ENCODE results near the gene NPAS3.

The NPAS3 gene

DNA sequence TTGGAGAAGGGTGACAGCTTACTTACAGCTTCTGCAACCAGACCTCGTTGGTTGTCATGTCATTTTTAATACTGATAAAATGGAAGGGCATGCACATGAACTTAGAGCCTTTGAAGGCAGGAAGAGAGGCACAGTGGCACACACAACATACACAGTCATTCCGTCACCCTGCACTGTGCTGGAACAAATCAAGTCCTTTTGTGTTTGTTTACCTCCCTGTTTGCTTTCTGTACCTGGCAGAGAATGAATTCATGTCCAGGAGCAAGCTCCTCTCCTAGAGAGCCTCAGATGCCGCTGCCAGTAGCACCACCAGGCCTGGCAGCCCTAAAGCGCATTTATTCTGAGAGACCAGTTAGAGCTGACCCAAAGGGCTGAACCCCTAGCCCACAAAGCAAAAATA lies 551.9 kb downstream of the NPAS3 start:
- DNase-seq, result no peak

DNA sequence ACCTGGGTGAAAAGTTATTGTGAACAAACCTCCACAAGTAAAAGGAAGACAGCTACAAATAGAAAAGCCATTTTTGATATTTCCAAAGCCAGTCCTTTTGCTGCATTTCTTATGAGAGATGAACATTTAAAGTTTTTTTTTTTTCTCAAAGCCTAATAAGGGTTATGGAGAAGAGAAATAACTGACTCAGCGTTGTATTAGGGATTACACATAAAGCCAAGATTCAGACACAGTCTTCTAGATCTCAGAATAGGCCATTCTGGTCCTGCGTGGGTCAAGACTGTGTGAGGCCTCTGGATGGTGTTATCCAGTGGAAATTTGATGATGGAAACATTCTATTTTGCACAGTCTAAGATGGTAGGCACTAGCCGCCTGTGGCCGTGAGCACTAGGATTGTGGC lies 552.4 kb downstream of the NPAS3 start:
- no peak for DNase-seq

GRCh38 chr14:33492491-33492890 lies 553.8 kb downstream of the NPAS3 start:
- no peak for DNase-seq

- DNase-seq, result no peak
Measured at GRCh38 chr14:33493266-33493665, 554.6 kb downstream of the NPAS3 start.

DNA sequence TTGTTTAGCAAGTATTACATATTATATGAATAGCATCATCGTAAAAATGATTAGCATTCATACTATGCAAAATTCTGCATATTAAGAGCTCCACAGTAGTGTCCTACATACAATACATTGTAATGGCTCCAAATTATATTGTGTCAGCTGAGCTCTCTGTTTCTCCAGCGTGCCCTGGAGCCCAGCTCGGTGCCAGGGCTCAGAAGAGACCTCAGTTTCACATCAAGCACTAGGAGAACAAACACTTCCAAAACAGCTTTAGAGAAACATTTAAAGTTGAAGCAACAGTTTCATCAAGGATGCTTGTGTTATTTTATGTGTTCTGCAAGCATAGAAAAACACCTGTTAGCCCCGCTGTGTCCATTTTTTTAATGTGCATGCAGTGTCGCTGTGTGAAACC lies 555.3 kb downstream of the NPAS3 start:
- DNase-seq, result no peak

GRCh38 chr14:33499687-33500086 lies 561.0 kb downstream of the NPAS3 start:
- no peak for DNase-seq

- DNase-seq, result no peak
Measured at GRCh38 chr14:33504246-33505099, 565.8 kb downstream of the NPAS3 start.

- no peak for DNase-seq
Measured at GRCh38 chr14:33505266-33505962, 566.7 kb downstream of the NPAS3 start.

DNA sequence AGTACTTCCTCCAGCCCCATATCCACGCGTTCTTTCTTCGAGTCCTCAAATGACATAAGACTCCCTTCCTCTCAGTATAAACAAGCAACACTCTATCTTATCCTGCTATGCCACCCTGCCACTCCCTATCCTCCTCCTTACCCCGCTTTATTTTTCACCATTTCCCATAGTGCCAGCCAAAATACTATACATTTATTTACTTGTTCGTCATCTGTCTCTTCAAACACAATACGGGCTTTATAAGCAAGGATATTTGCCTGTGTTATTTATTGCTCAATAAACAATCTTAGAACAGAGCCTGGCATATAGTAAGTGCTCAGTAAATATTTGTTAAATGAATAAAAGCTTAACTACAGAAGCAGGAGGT lies 567.3 kb downstream of the NPAS3 start:
- DNase-seq, result no peak

DNA sequence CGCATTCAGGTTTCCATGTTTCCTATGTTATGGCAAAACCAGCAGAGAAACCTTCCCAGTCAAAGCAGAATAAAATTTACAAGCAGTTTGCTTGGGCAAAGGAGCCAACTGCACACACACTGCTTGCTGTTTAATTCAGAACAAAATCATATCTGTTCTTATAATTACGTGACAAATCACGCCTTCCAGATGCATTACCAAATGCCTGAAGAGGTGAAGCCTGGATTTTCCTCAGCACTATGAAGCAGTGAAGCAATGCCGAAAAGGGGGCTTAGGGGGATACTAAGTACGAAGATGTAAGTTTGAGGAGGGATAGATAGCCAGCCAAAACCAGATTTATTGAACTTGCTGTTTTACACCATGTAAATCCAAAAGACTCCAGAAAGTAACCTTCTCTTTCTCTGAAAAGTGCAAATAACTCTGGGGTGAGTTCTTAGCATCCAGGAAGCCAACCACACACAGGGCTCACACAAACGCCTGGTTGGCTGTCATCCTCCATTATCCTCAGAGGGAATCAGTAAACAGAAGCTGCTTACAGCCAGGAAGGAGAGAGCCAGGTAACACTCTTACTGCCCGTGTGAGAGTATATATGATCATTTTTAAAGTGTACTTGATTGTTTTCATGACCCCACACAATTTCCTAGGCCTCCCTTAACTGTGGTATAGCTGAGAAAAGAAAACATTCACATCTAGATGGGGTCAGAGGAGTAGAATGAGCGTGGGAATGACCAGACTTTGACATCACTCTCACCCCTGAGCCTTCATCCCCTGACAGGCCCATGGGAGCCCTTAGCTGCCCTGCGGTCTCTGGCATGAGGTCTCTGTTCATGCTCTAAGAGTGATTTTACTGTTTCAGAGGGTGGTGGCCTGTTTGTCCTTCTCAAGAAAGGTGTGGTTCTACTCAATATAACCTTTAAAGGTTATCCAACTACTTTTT lies 569.7 kb downstream of the NPAS3 start:
- no peak for DNase-seq

DNA sequence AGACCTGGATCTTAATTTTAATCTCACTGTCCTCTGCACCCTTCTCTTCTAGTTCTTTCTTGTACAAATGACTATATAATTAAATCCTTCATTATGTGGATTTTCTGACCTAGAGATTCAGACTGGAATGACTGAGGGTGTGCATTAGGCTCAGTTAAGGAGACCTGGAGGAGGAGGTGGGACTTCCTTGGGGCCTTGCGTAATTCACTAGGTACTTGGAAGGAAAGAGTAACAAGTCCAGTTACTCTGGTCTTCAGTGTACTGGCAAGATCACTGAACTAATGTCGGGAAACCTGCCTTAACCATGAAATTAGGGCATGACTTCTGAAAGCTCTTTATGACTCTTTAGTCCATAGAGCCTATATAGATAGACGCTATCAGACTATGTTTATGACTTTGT lies 570.8 kb downstream of the NPAS3 start:
- no peak for DNase-seq

DNA sequence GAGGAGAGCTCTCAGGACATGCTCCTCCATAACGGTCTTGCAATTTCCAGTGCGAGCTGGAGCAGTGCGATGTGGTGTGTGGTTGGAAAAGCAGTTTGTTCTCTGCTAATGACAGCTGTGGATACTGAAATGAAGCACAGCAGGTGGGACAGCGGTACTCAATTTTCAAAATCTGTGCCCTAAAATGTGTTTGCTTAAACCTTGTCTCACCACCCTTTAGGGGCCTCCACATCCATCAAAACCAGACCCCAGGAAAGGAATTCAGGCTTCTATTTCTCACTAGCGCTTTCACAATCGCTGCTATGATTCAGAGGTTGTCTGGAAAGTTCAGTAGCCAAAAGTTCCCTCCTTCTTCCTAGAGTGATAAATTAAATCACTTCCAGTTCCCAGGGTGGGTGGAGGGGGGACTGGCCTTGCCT lies 571.4 kb downstream of the NPAS3 start:
- no peak for DNase-seq

DNA sequence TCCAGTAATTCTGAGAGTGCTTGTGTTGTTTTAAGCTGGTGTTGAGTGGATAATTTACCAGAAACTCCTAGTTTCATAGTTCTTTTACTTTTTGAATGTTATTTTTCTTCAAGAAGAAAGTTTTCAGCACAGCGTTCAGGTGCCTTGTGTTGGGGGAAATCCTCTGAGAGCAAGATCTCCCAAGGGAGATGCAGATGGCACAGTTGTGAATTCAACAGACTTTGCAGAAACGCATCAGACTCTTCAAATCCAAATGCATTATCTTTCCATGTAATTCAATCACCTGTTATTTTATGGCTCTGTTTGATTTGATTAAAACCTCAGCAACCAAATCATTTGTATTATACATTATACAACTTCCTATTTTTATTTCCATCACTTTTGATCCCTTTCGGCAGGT lies 572.3 kb downstream of the NPAS3 start:
- DNase-seq, result no peak

GRCh38 chr14:33511851-33512640 lies 573.4 kb downstream of the NPAS3 start:
- no peak for DNase-seq

GRCh38 chr14:33515441-33515840 lies 576.8 kb downstream of the NPAS3 start:
- no peak for DNase-seq

DNA sequence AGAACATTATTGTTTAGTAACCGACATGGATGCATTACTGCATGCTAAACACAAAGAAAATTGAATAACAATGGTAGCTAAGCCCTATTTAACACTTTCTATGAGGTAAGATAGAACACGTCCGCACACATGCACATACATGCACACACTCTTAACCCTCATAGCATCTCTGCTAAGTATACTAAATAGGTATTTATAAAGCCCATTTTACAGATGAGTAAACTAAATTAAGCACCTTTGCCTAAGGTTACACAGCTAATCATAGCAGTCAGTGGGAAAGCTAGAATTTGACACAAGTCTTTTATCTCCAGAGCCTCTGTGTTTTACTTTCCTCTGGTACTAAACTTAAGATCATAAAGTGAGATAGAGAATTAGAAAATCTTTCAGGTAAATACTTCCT lies 577.2 kb downstream of the NPAS3 start:
- DNase-seq, result no peak

GRCh38 chr14:33516898-33517436 lies 578.3 kb downstream of the NPAS3 start:
- DNase-seq, result no peak

DNA sequence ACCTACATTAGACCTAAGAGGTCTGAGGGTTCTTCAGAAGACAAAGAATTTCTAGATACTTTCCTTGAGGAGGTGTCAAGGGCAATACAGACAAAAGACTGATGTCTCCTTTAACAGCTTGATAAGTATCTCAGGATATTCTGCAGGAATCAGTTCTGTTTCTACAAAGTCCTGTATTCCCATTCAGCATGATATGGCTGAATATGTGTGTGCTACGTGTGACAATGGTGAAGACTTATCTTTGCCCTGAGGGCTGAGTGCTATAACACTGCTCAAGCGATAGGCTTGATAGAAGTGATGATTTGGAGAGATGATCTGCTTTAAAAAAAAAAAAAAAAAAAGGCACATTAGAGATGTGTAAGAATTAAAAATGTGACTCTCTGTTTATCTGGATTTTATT lies 582.5 kb downstream of the NPAS3 start:
- no peak for DNase-seq

GRCh38 chr14:33524244-33524643 lies 585.6 kb downstream of the NPAS3 start:
- DNase-seq, result no peak

DNA sequence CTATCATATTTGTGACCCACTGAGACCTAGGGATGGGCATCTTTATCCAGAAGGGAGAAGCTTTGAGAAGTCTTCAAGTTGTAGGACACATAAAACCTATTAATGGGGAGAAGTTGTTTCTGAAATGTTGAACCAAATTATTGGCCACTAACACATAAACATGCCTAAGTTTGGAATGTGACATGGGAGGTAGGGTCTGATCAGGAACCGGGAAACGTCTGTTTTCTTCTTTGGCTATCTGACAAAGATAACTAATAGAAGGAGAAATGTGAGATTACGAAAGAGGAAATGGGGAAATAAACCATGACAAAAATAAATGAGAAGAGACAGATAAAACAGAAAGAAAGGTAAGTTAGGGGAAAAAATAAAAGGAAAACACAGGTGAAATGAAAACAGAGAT lies 586.9 kb downstream of the NPAS3 start:
- no peak for DNase-seq

DNA sequence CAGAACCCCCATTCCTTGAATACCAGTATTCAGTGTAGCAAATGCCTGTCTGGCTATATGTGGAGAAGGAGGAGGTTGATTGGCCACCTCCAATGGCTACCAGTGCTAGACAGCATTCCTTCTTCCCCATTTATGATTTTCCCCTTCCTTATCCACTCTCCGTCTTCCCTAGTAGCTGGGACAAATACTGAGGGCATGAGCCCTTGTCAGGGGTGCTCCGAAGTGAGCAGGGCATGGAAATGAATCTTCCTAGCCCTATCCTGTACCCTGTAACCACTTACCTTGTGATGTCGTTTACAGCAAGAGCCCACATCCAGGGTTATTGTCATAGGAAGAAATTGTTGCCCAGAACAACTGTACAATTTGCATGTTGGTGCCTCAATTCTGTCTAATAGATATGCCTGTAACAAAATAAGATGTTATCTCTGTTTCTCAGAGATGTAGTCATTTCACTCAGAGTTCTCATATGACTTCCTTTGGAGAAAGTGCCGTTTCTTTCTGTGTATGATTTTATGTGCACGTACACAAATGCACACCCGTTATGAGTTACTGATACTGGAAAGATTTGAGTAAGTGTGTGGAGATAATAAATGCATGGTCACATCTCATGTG lies 588.5 kb downstream of the NPAS3 start:
- DNase-seq, result no peak

GRCh38 chr14:33528655-33529054 lies 590.0 kb downstream of the NPAS3 start:
- no peak for DNase-seq
